Astrocyte (in vitro differentiated cells and primary cell): ENCODE measurements around the gene RAF1. TPM values are rescaled to one million over a fixed set of nuclear protein-coding genes. Genes with fewer than 3 reads are reported as not detected.

Experiments used
- DNase-seq: peaks from one replicate; pipeline ENCODE4 v3.0.0-alpha.2; 2010; ENCODE audit warnings: low read depth
- FAIRE-seq: peaks from 2 replicates; lab custom pipeline; 2011; peaks lifted over from hg19 to GRCh38; lab: Jason Lieb, UNC
- H2AFZ ChIP-seq: 2 replicates; pipeline ENCODE4 v1.6.0; 2012; ENCODE audit warnings: low read depth, low read length, inconsistent platforms
- H3K27ac ChIP-seq: 2 replicates; pipeline ENCODE4 v1.5.1; 2011; ENCODE audit warnings: low read depth, low read length, inconsistent platforms
- H3K27me3 ChIP-seq: 2 replicates; pipeline ENCODE4 v1.6.0; 2011; ENCODE audit warnings: low read length, inconsistent platforms; ENCODE audit not compliant: insufficient read depth
- H3K36me3 ChIP-seq: 2 replicates; pipeline ENCODE4 v1.5.1; 2011; ENCODE audit warnings: low read length, inconsistent platforms; ENCODE audit not compliant: insufficient read depth
- H3K4me1 ChIP-seq: 2 replicates; pipeline ENCODE4 v1.5.1; 2011; ENCODE audit warnings: low read length, inconsistent platforms; ENCODE audit not compliant: insufficient read depth
- H3K4me2 ChIP-seq: 2 replicates; pipeline ENCODE4 v1.6.0; 2012; ENCODE audit warnings: low read length, inconsistent platforms
- H3K4me3 ChIP-seq: 2 replicates; pipeline ENCODE4 v1.5.1; 2011; ENCODE audit warnings: low read depth, mild to moderate bottlenecking, low read length, inconsistent platforms; ENCODE audit not compliant: insufficient read depth
- H3K79me2 ChIP-seq: 2 replicates; pipeline ENCODE4 v1.6.0; 2012; ENCODE audit warnings: mild to moderate bottlenecking, low read length, inconsistent platforms; ENCODE audit not compliant: insufficient read depth
- H3K9ac ChIP-seq: 2 replicates; pipeline ENCODE4 v1.6.0; 2012; ENCODE audit warnings: mild to moderate bottlenecking, low read length, inconsistent platforms
- H3K9me3 ChIP-seq: 2 replicates; pipeline ENCODE4 v1.5.1; 2012; ENCODE audit warnings: low read depth, mild to moderate bottlenecking, low read length, inconsistent platforms; ENCODE audit not compliant: insufficient read depth
- H4K20me1 ChIP-seq: 2 replicates; pipeline ENCODE4 v1.6.0; 2012; ENCODE audit warnings: low read length, inconsistent platforms; ENCODE audit not compliant: insufficient read depth
- H3K27ac Mint-ChIP-seq: one replicate; pipeline ENCODE4 v1.8.0; 2021; ENCODE audit warnings: mild to moderate bottlenecking, mixed read lengths; ENCODE audit not compliant: unreplicated experiment
- H3K27me3 Mint-ChIP-seq: one replicate; pipeline ENCODE4 v1.8.0; 2021; ENCODE audit warnings: low read depth, mixed read lengths; ENCODE audit not compliant: unreplicated experiment
- H3K36me3 Mint-ChIP-seq: one replicate; pipeline ENCODE4 v1.8.0; 2021; ENCODE audit warnings: low read depth, mixed read lengths; ENCODE audit not compliant: unreplicated experiment
- H3K4me1 Mint-ChIP-seq: one replicate; pipeline ENCODE4 v1.8.0; 2021; ENCODE audit warnings: low read depth, mixed read lengths; ENCODE audit not compliant: unreplicated experiment
- H3K4me3 Mint-ChIP-seq: one replicate; pipeline ENCODE4 v1.8.0; 2021; ENCODE audit warnings: mild to moderate bottlenecking, moderate library complexity, mixed read lengths; ENCODE audit not compliant: unreplicated experiment
- H3K9me3 Mint-ChIP-seq: one replicate; pipeline ENCODE4 v1.8.0; 2021; ENCODE audit warnings: mild to moderate bottlenecking, mixed read lengths; ENCODE audit not compliant: unreplicated experiment
- EZH2 ChIP-seq: IDR thresholded peaks from 2 replicates; pipeline ENCODE4 v1.6.1; 2012; ENCODE audit warnings: mild to moderate bottlenecking, low read length, inconsistent platforms; ENCODE audit not compliant: insufficient read depth
- total RNA-seq: library from RNA; stranded (reverse); gene quantifications from 2 replicates; pipeline ENCODE4 v1.2.1, GENCODE V29; 2021
- TF ChIP-seq, protein P1 (sequence below): IDR thresholded peaks from 2 replicates; pipeline ENCODE4 v1.5.1; 2011; ENCODE audit warnings: low read depth, mild to moderate bottlenecking, inconsistent platforms, low read length, moderate library complexity; ENCODE audit not compliant: insufficient read depth

Gene RAF1
- total RNA-seq, 1 donor from 2014 or later, result 80.9 TPM

- Histone ChIP-seq H3K4me1 (peaks cover 5% of the 10 kb centered on the region), H2AFZ (no peak overlapping the region), H3K27me3 (no peaks in the 10 kb centered on the region), H3K27ac (no peak overlapping the region), H4K20me1 (peaks cover 66% of the 10 kb centered on the region), H3K9me3 (no peaks in the 10 kb centered on the region), H3K36me3 (peaks cover 44% of the 10 kb centered on the region), H3K4me2 (no peak overlapping the region), H3K9ac (no peak overlapping the region), H3K4me3 (no peak overlapping the region), H3K79me2 (peaks cover 44% of the 10 kb centered on the region)
- Mint-ChIP-seq H3K27me3 (no peaks in the 10 kb centered on the region), H3K4me1 (peaks cover 15% of the 10 kb centered on the region), H3K27ac (peak overlapping the region; percentile 60), H3K4me3 (peak overlapping the region; percentile 23), H3K36me3 (peaks cover 37% of the 10 kb centered on the region), H3K9me3 (peaks cover 3% of the 10 kb centered on the region)
- TF ChIP-seq, protein P1, sequence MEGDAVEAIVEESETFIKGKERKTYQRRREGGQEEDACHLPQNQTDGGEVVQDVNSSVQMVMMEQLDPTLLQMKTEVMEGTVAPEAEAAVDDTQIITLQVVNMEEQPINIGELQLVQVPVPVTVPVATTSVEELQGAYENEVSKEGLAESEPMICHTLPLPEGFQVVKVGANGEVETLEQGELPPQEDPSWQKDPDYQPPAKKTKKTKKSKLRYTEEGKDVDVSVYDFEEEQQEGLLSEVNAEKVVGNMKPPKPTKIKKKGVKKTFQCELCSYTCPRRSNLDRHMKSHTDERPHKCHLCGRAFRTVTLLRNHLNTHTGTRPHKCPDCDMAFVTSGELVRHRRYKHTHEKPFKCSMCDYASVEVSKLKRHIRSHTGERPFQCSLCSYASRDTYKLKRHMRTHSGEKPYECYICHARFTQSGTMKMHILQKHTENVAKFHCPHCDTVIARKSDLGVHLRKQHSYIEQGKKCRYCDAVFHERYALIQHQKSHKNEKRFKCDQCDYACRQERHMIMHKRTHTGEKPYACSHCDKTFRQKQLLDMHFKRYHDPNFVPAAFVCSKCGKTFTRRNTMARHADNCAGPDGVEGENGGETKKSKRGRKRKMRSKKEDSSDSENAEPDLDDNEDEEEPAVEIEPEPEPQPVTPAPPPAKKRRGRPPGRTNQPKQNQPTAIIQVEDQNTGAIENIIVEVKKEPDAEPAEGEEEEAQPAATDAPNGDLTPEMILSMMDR, result no peak
- no peak for TF ChIP-seq EZH2
- DNase-seq (no peak), FAIRE-seq (no peak)
Measured at GRCh38 chr3:12571986-12572385, 91.9 kb downstream of the RAF1 start.

DNA sequence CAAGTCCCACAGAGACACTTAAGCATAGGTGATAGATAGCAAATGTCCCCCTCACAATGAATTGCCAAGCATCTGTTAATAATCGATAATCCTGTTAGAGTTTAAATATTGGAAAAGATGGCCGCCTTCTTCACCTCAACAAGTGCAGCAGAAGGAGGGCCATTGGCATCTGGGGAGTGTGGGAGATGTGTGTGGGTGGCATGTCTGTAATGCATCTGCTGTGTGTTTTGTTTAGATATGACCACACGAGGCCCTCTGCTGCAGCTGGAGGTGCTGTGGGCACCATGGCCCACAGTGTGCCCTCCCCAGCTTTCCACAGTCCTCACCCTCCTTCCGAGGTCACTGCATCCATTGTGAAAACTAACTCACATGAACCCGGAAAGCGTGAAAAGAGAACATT is 94.1 kb downstream of the RAF1 start:
- Histone ChIP-seq H3K4me1 (no peaks in the 10 kb centered on the region), H3K9me3 (no peaks in the 10 kb centered on the region), H3K4me3 (no peak overlapping the region), H3K27me3 (no peaks in the 10 kb centered on the region), H3K36me3 (peaks cover 36% of the 10 kb centered on the region), H4K20me1 (peaks cover 67% of the 10 kb centered on the region), H2AFZ (no peak overlapping the region), H3K27ac (no peak overlapping the region), H3K4me2 (no peak overlapping the region), H3K79me2 (peaks cover 61% of the 10 kb centered on the region), H3K9ac (no peak overlapping the region)
- TF ChIP-seq, protein P1, result no peak
- peaks cover 29% of the 10 kb centered on the region for H3K36me3 Mint-ChIP-seq
- DNase-seq (no peak), FAIRE-seq (no peak)
- H3K9me3 Mint-ChIP-seq, result peaks cover 3% of the 10 kb centered on the region
- H3K27me3 Mint-ChIP-seq, result no peaks in the 10 kb centered on the region
- no peak overlapping the region for H3K27ac Mint-ChIP-seq
- peaks cover 17% of the 10 kb centered on the region for H3K4me1 Mint-ChIP-seq
- H3K4me3 Mint-ChIP-seq, result no peak overlapping the region

DNA sequence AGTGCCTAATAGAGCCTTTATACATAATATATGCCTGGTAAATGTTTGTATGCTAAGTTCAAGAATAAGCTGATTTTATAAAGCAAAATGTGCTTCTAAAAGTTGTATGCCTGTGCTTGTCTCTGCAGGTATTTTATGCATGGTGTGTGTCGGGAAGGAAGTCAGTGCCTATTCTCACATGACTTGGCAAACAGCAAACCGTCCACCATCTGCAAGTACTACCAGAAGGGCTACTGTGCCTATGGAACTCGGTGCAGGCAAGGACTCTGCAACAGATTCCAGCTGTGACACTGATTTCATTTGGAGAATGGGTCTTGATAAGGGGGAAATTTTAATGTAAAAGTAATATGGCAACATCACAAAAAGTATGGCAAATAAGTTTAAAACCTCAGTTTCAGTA is 95.2 kb downstream of the RAF1 start:
- Histone ChIP-seq H3K27ac (no peak overlapping the region), H3K27me3 (no peaks in the 10 kb centered on the region), H3K4me2 (no peak overlapping the region), H3K9me3 (no peaks in the 10 kb centered on the region), H3K79me2 (peaks cover 64% of the 10 kb centered on the region), H4K20me1 (peaks cover 61% of the 10 kb centered on the region), H3K4me1 (no peaks in the 10 kb centered on the region), H3K36me3 (peaks cover 28% of the 10 kb centered on the region), H3K4me3 (no peak overlapping the region), H2AFZ (no peak overlapping the region), H3K9ac (no peak overlapping the region)
- Mint-ChIP-seq H3K27me3 (no peaks in the 10 kb centered on the region), H3K4me1 (peaks cover 17% of the 10 kb centered on the region), H3K36me3 (peaks cover 25% of the 10 kb centered on the region), H3K4me3 (no peak overlapping the region), H3K27ac (no peak overlapping the region), H3K9me3 (peaks cover 3% of the 10 kb centered on the region)
- no peak for TF ChIP-seq EZH2
- TF ChIP-seq, protein P1, result no peak
- no peak for FAIRE-seq
- no peak for DNase-seq
